Dermis blood vessel endothelial cell (primary cell): Measurements from ENCODE around the gene CDK2. TPM values are rescaled to one million over a fixed set of nuclear protein-coding genes. Genes with fewer than 3 reads are reported as not detected.

ENCODE experiments used
- DNase-seq: peaks from one replicate; pipeline ENCODE4 v3.0.0; 2010
- total RNA-seq: library from RNA; depleted of rRNA; stranded (reverse); fragments of >200 nt; gene quantifications from 2 replicates; pipeline ENCODE4 v1.2.3, GENCODE V29; 2014

CDK2 gene
- total RNA-seq, 1 donor from 2014 or later = 20.8 TPM

GRCh38 chr12:56017181-56017580 is 50.6 kb downstream of the CDK2 start:
- no peak for DNase-seq

- no peak for DNase-seq
Measured at GRCh38 chr12:56018356-56018755, 51.7 kb downstream of the CDK2 start.

- DNase-seq = no peak
Measured at GRCh38 chr12:56020423-56021184, 54.0 kb downstream of the CDK2 start, which contains the start of gene IKZF4. Gene IKZF4, plus strand, starts transcription at chr12:56021043. Its CDS starts 451 bp downstream, at chr12:56021494.

GRCh38 chr12:56021889-56022497 is 55.4 kb downstream of the CDK2 start:
- no peak for DNase-seq

Other genes starting within 250 kb of the CDK2 start
- 0.74 and 2.2 TPM in 2 replicates for gene RDH5, start 246.4 kb upstream of the CDK2 start, total RNA-seq
- 752 and 1,427 TPM in 2 replicates for gene CD63, start 237.8 kb upstream of the CDK2 start, total RNA-seq
- gene GDF11, start 223.7 kb upstream of the CDK2 start, total RNA-seq = 1.4 and 5.9 TPM in 2 replicates
- 93.8 and 113 TPM in 2 replicates for gene SARNP, start 149.1 kb upstream of the CDK2 start, total RNA-seq
- 35.3 and 38.6 TPM in 2 replicates for gene ORMDL2, start 148.8 kb upstream of the CDK2 start, total RNA-seq
- gene DNAJC14, start 137.2 kb upstream of the CDK2 start, total RNA-seq = 63.2 and 65.9 TPM in 2 replicates
- 0.68 and 1.1 TPM in 2 replicates for gene MMP19, start 123.9 kb upstream of the CDK2 start, total RNA-seq
- 33.1 and 34.9 TPM in 2 replicates for gene PYM1, start 38.9 kb upstream of the CDK2 start, total RNA-seq
- gene DGKA, start 35.7 kb upstream of the CDK2 start, total RNA-seq = 23.7 and 41.5 TPM in 2 replicates
- gene PMEL, start 788 bp upstream of the CDK2 start, total RNA-seq = 0.37 and 1.5 TPM in 2 replicates
- gene RAB5B, start 7.2 kb downstream of the CDK2 start, total RNA-seq = 44.8 and 67.1 TPM in 2 replicates
- 12.4 and 18.9 TPM in 2 replicates for gene SUOX, start 30.4 kb downstream of the CDK2 start, total RNA-seq
- 0.70 and 1.4 TPM in 2 replicates for gene IKZF4, start 54.2 kb downstream of the CDK2 start, total RNA-seq
- 199 and 372 TPM in 2 replicates for gene RPS26, start 75.1 kb downstream of the CDK2 start, total RNA-seq
- gene ERBB3, start 113.3 kb downstream of the CDK2 start, total RNA-seq = 0.34 and 0.88 TPM in 2 replicates
- gene PA2G4, start 137.7 kb downstream of the CDK2 start, total RNA-seq = 106 and 276 TPM in 2 replicates
- 2,567 and 3,056 TPM in 2 replicates for gene RPL41, start 149.8 kb downstream of the CDK2 start, total RNA-seq
- gene ZC3H10, start 151.4 kb downstream of the CDK2 start, total RNA-seq = 4.7 and 5.6 TPM in 2 replicates
- 400 and 456 TPM in 2 replicates for gene ESYT1, start 161.4 kb downstream of the CDK2 start, total RNA-seq
- 80.8 and 96.8 TPM in 2 replicates for gene MYL6B, start 185.8 kb downstream of the CDK2 start, total RNA-seq
- gene MYL6, start 191.5 kb downstream of the CDK2 start, total RNA-seq = 1,647 and 2,863 TPM in 2 replicates
- 47.5 and 51.2 TPM in 2 replicates for gene SMARCC2, start 222.7 kb downstream of the CDK2 start, total RNA-seq